Measurements from ENCODE around the gene NT5DC3.

- no peak for TF ChIP-seq CTCF (conservative IDR thresholded peaks at IDR 0.05; ENCODE audit: low read length)
- TF ChIP-seq EZH2phosphoT487 (IDR thresholded peaks at IDR 0.05; ENCODE audit: borderline replicate concordance, low read depth, low read length), result no peak
Observed at GRCh38 chr12:103728323-103728722, 112.7 kb downstream of the NT5DC3 start.

Measured in OCI-LY7 (cell line).